ENCODE results near the gene KATNB1. TPM values are rescaled to one million over a fixed set of nuclear protein-coding genes. Genes with fewer than 3 reads are reported as not detected.
A peak's percentile ranks its signal among the peaks of the same experiment; 100 is the strongest.

KATNB1 gene
- total RNA-seq, 1 donor: 23.7 TPM

DNA sequence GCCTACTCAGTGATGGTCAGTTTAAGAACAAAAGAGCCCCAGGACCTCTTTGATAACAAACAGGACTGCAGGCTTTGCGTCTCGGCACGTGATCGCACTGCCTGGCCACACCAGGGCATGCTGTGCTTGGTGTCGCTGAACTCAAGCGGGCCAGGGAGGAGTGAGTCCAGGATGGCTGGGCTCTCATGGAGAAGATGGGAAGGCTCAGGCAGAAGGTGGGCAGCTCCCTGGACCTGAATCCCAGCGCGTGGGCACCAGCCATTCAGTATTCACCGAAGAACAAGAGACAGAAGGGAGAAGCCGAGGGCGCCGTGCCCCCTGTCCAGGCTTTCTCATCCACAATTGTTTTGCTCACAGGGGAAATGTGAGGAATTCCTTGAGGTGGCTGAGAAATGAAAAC is 11.9 kb downstream of the KATNB1 start:
- no peak for DNase-seq (ENCODE audit: low read depth)
- no peak overlapping the region for H3K4me3 ChIP-seq (ENCODE audit: low read depth, low read length)

DNA sequence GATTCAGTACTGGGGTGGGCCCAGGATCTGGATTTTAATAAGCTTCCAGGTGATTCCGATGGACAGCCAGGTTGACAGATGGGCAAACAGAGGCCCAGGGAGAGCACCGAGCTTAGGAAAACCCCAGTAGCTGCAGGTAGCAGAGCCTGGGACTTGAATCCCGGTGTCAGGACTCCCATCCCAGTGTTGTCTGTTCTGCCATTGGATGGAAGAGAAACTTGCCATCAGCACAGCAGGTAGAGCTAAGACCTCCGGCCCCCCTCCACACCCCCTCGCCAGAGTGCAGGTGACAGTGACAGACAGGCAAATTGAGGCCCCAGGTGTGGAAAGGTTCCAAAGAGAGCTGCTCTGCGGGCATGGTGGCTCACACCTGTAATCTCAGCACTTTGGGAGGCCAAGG is 12.4 kb downstream of the KATNB1 start:
- no peak for DNase-seq (ENCODE audit: low read depth)
- no peak overlapping the region for H3K4me3 ChIP-seq (ENCODE audit: low read depth, low read length)
- TF ChIP-seq, protein P1, sequence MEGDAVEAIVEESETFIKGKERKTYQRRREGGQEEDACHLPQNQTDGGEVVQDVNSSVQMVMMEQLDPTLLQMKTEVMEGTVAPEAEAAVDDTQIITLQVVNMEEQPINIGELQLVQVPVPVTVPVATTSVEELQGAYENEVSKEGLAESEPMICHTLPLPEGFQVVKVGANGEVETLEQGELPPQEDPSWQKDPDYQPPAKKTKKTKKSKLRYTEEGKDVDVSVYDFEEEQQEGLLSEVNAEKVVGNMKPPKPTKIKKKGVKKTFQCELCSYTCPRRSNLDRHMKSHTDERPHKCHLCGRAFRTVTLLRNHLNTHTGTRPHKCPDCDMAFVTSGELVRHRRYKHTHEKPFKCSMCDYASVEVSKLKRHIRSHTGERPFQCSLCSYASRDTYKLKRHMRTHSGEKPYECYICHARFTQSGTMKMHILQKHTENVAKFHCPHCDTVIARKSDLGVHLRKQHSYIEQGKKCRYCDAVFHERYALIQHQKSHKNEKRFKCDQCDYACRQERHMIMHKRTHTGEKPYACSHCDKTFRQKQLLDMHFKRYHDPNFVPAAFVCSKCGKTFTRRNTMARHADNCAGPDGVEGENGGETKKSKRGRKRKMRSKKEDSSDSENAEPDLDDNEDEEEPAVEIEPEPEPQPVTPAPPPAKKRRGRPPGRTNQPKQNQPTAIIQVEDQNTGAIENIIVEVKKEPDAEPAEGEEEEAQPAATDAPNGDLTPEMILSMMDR (IDR thresholded peaks at IDR 0.05; ENCODE audit: insufficient read depth, low read length): no peak

More for the DNA sequence above, 11.9 kb downstream of the KATNB1 start:
- TF ChIP-seq, protein P1 (IDR thresholded peaks at IDR 0.05; ENCODE audit: insufficient read depth, low read length): no peak

DNA sequence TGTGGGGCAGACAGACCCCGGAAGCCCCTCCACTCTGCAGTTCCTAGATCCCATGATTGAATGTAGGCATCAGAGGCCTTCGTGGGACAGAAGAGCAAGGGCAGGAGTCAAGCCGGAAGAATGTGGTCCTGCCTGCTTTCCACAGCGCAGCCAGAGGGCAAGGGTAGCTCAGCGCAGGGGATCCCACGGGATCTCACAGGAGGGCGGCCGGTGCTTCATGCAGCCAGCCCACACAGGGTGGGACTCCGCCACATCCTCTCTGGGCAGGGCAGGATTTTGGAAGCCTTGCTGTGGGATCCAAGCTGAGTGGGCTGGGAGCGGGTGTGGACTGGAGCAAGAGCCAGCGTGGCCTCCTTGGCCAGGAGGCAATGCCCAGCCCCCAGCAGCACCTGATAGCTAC is 13.0 kb downstream of the KATNB1 start:
- H3K4me3 ChIP-seq (ENCODE audit: low read depth, low read length): no peak overlapping the region
- peak; percentile 8 for DNase-seq (ENCODE audit: low read depth)

DNA sequence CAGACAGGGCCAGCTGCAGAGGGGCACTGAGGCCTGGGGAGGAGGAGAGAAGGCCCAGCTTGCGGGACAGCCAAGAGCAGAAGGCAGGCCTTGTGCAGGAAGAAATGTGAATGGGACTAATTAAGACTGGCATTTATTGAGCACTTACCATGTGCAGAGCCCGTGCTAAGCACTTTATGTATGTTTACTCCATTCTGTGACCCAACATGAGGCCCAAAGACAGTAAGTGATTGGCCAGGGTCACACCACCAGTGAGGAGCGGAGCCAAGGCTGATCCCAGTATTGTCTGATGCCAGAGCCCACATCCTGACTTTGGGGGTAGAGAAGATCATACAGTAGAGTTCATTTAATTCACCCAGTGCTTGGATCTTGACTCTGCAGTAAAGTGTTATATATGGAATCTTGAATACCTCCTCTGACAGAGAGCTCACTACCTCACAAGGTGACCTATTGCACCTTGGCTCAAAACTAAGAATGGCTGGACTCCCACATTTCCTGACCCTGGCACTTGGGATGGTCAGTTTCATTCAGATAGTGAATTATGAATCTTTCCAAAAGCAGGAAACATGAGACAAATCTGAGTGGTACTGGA is 13.6 kb downstream of the KATNB1 start:
- no peak for DNase-seq (ENCODE audit: low read depth)
- TF ChIP-seq, protein P1 (IDR thresholded peaks at IDR 0.05; ENCODE audit: insufficient read depth, low read length): no peak

More for the DNA sequence above, 13.0 kb downstream of the KATNB1 start:
- TF ChIP-seq, protein P1 (IDR thresholded peaks at IDR 0.05; ENCODE audit: insufficient read depth, low read length): no peak

DNA sequence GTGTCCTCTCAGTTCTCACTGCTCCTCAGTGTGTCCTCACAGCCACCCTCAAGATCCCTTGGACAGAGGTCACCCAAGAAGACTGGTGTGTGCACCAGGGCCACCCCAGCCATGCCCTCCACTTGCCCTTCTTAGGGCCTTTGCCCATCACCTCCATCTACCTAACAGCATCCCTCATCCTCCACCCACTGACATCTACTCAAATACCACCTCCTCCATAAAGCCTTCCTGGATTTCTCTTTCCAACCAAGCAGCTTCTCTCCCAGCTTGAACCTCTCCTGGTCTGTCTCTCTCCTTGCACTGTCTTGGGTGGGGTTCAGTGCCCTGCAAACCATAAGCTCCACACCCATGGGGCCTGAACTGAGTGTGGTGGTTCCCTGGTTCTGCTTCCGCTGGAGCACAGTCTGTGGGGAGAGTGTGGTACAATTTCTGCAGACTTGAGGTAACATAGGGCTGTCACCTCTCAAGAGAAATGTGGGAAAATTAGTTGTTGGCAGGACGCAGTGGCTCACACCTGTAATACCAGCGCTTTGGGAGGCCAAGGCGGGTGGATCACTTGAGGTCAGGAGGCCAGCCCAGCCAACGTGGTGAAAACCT is 14.4 kb downstream of the KATNB1 start:
- TF ChIP-seq, protein P1 (IDR thresholded peaks at IDR 0.05; ENCODE audit: insufficient read depth, low read length): no peak
- no peak overlapping the region for H3K4me3 ChIP-seq (ENCODE audit: low read depth, low read length)
- no peak for DNase-seq (ENCODE audit: low read depth)

More for the DNA sequence above, 13.6 kb downstream of the KATNB1 start:
- no peak overlapping the region for H3K4me3 ChIP-seq (ENCODE audit: low read depth, low read length)

DNA sequence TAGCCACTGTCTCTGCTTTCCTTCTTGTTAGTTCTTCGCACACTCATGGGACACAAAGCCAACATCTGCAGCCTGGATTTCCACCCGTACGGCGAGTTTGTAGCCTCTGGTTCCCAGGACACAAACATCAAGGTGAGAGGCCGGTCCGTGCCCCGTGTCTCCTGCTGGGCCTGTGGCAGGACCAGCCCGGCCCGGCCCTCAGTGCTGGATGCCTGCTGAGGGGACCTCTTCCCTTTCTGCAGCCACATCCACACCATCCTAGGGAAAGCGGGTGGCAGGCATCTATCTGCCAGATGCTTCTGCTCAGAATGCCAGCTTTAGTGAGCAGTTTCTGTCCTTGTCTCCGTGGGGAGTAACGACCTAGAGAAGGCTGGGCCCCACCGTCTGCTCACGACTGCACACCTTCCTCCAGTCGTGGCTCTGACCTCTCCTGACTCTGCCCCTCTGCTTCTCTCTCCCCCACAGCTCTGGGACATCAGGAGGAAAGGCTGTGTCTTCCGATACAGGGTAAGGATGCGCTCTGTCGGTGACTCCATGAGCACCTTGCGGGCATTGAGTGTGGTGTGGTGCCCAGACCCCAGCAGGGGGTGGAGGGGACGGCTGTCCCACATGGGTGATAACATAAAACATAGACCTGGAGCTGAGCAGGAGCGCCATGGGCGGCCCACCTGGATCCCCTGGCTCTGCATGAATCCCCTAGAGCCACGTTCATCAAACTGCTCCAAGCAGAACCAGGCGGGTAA is 15.4 kb downstream of the KATNB1 start:
- DNase-seq (ENCODE audit: low read depth): no peak
- TF ChIP-seq, protein P1 (IDR thresholded peaks at IDR 0.05; ENCODE audit: insufficient read depth, low read length): no peak
- no peak overlapping the region for H3K4me3 ChIP-seq (ENCODE audit: low read depth, low read length)
